Measurements from ENCODE around the gene HAVCR1. TPM values are rescaled to one million over a fixed set of nuclear protein-coding genes. Genes with fewer than 3 reads are reported as not detected.
"Not testable (repeated sequence)": the region's sequence is repeated elsewhere in the genome, so short reads cannot be mapped to it uniquely, and the experiment has no call there.

The HAVCR1 gene
- total and polyA plus RNA-seq, 2 donors (not counting 1 experiment from before 2014, with no cell fraction given) = not detected

DNA sequence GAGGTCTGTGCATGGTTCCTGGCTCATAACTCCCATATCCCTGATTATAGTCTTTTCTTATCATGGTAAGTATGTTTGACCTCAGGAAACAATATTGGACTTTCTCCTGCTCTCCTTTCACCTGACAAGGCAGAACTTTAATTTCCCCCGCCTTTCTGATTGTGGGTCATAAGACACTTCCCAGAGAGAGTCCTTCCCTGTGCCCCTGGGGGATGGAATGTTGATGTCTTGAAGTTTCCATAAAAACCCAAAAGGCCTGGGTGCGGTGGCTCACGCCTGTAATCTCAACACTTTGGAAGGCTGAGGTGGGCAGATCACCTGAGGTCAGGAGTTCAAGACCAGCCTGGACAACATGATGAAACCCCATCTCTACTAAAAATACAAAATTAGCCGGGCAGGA is 11.9 kb downstream of the HAVCR1 start:
- DNase-seq; H3K4me1 Mint-ChIP-seq; H3K4me3 ChIP-seq (ENCODE audit: control extremely low read depth in 1 of 5, extremely low read depth in 1 of 5, insufficient read depth in 1 of 5, low read depth in 2 of 5, low read length in 4 of 5); H3K27me3 ChIP-seq (replicated peaks in 1 of 4; ENCODE audit: control extremely low read depth in 1 of 4, control insufficient read depth in 3 of 4, insufficient read depth in 4 of 4, low read length in 3 of 4); H3K27ac Mint-ChIP-seq; H3K9me3 Mint-ChIP-seq (ENCODE audit: insufficient read depth); H3K9ac ChIP-seq (ENCODE audit: low read length); H3K36me3 ChIP-seq (replicated peaks in 1 of 2; ENCODE audit: control extremely low read depth in 1 of 2, control insufficient read depth in 1 of 2, extremely low read depth in 1 of 2, insufficient read depth in 2 of 2, low read length in 1 of 2); H3K9me3 ChIP-seq (ENCODE audit: control extremely low read depth in 1 of 3, control insufficient read depth in 2 of 3, insufficient read depth in 1 of 3, low read length in 2 of 3); ATAC-seq (ENCODE audit: low read depth); H4K20me1 ChIP-seq (ENCODE audit: control insufficient read depth, insufficient read depth, low read length, poor library complexity, severe bottlenecking); intact Hi-C loops (cut with micrococcal nuclease); H3K79me2 ChIP-seq (ENCODE audit: control insufficient read depth, insufficient read depth, low read length); CTCF ChIA-PET; H2AFZ ChIP-seq (ENCODE audit: insufficient read depth, low read depth, low read length, poor library complexity, severe bottlenecking); POLR2A ChIA-PET; H3K27me3 Mint-ChIP-seq; H3K4me3 Mint-ChIP-seq; H3K4me2 ChIP-seq (replicated peaks; ENCODE audit: low read depth, low read length, poor library complexity, severe bottlenecking); H3K4me1 ChIP-seq (ENCODE audit: control insufficient read depth in 2 of 2, insufficient read depth in 2 of 2, low read length in 2 of 2); H3K27ac ChIP-seq (ENCODE audit: low read length in 2 of 2): not testable (repeated sequence)
- WGBS (ENCODE audit: insufficient coverage) = 75% methylated on average over 1 of the region's 4 CpGs

DNA sequence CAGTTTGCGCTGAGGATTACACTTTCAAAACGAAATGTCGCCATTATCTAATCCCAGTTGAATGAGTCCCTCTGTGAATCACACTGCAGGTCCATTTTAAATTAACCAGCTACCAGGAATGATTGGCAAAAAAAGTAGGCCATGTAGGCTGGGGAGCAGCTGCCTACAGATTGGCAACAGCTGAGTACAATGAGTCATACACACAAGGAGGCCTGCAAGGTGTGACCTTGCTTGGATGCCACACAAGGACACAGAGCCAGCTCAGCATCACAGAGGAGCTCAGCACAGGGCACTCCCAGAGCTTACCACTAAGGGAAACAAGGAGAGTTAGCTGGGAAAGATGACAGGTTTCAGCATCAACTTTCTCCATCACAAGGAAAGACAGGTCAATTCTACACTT is 12.9 kb downstream of the HAVCR1 start:
- H3K79me2 ChIP-seq (ENCODE audit: control insufficient read depth, insufficient read depth, low read length) = no peaks in the 10 kb centered on the region
- Mint-ChIP-seq H3K4me3 (no peak overlapping the region), H3K27me3 (peaks cover 6% of the 10 kb centered on the region), H3K4me1 (peaks cover 7% of the 10 kb centered on the region), H3K27ac (no peak overlapping the region), H3K9me3 (ENCODE audit: insufficient read depth) (no peaks in the 10 kb centered on the region)
- H3K4me3 ChIP-seq (ENCODE audit: control extremely low read depth in 1 of 5, extremely low read depth in 1 of 5, insufficient read depth in 1 of 5, low read depth in 2 of 5, low read length in 4 of 5) = no peak overlapping the region
- WGBS (ENCODE audit: insufficient coverage) = 100% methylated on average over 3 of the region's 3 CpGs
- no peaks in the 10 kb centered on the region for H4K20me1 ChIP-seq (ENCODE audit: control insufficient read depth, insufficient read depth, low read length, poor library complexity, severe bottlenecking)
- DNase-seq (no peak), ATAC-seq (ENCODE audit: low read depth) (no peak)
- no peak overlapping the region for H3K4me2 ChIP-seq (replicated peaks; ENCODE audit: low read depth, low read length, poor library complexity, severe bottlenecking)
- no peak overlapping the region for H3K27ac ChIP-seq (ENCODE audit: low read length in 2 of 2)
- no peaks in the 10 kb centered on the region for H3K27me3 ChIP-seq (replicated peaks in 1 of 4; ENCODE audit: control extremely low read depth in 1 of 4, control insufficient read depth in 3 of 4, insufficient read depth in 4 of 4, low read length in 3 of 4)
- no peak overlapping the region for H2AFZ ChIP-seq (ENCODE audit: insufficient read depth, low read depth, low read length, poor library complexity, severe bottlenecking)
- H3K9ac ChIP-seq (ENCODE audit: low read length) = no peak overlapping the region
- intact Hi-C loops (cut with micrococcal nuclease) = no loop called here
- CTCF ChIA-PET = no interaction called here
- no peaks in the 10 kb centered on the region for H3K36me3 ChIP-seq (replicated peaks in 1 of 2; ENCODE audit: control extremely low read depth in 1 of 2, control insufficient read depth in 1 of 2, extremely low read depth in 1 of 2, insufficient read depth in 2 of 2, low read length in 1 of 2)
- POLR2A ChIA-PET = no interaction called here
- peaks cover 0 to 5% of the 10 kb centered on the region in 2 donors for H3K4me1 ChIP-seq (ENCODE audit: control insufficient read depth in 2 of 2, insufficient read depth in 2 of 2, low read length in 2 of 2)
- no peaks in the 10 kb centered on the region for H3K9me3 ChIP-seq (ENCODE audit: control extremely low read depth in 1 of 3, control insufficient read depth in 2 of 3, insufficient read depth in 1 of 3, low read length in 2 of 3)
- TF ChIP-seq, protein P1, sequence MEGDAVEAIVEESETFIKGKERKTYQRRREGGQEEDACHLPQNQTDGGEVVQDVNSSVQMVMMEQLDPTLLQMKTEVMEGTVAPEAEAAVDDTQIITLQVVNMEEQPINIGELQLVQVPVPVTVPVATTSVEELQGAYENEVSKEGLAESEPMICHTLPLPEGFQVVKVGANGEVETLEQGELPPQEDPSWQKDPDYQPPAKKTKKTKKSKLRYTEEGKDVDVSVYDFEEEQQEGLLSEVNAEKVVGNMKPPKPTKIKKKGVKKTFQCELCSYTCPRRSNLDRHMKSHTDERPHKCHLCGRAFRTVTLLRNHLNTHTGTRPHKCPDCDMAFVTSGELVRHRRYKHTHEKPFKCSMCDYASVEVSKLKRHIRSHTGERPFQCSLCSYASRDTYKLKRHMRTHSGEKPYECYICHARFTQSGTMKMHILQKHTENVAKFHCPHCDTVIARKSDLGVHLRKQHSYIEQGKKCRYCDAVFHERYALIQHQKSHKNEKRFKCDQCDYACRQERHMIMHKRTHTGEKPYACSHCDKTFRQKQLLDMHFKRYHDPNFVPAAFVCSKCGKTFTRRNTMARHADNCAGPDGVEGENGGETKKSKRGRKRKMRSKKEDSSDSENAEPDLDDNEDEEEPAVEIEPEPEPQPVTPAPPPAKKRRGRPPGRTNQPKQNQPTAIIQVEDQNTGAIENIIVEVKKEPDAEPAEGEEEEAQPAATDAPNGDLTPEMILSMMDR (IDR thresholded peaks at IDR 0.05) = no peak
- no peak for TF ChIP-seq EZH2 (IDR thresholded peaks at IDR 0.05; ENCODE audit: borderline replicate concordance, insufficient read depth, low read depth, low read length, poor library complexity, severe bottlenecking)
